Fibroblast of peridontal ligament (primary cell): ENCODE results near the gene C1GALT1C1L.
"Not testable (repeated sequence)": the region's sequence is repeated elsewhere in the genome, so short reads cannot be mapped to it uniquely, and the experiment has no call there.

Experiments used
- DNase-seq: peaks from one replicate; pipeline ENCODE4 v3.0.0-alpha.2; 2010; ENCODE audit errors: extremely low read depth

C1GALT1C1L gene

DNA sequence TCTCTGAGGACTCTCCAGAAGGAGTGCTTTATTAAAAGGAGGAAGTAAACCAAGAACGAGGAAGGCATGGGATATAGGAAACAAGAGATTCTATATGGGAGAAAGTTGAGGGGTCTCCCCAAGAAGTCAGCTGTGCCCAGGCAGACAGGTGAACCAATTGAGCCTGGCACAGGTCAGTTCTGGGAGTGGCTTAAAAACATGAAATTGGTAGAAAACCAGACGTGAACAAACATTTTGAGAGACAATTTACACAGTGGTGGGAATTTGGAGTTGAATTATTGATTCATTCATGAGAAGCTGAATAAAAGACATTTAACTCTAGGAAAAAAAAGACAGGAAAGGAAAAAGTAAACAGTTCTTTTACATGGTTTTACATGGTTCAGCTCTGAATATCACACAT is 22.7 kb downstream of the C1GALT1C1L start:
- DNase-seq, result no peak

DNA sequence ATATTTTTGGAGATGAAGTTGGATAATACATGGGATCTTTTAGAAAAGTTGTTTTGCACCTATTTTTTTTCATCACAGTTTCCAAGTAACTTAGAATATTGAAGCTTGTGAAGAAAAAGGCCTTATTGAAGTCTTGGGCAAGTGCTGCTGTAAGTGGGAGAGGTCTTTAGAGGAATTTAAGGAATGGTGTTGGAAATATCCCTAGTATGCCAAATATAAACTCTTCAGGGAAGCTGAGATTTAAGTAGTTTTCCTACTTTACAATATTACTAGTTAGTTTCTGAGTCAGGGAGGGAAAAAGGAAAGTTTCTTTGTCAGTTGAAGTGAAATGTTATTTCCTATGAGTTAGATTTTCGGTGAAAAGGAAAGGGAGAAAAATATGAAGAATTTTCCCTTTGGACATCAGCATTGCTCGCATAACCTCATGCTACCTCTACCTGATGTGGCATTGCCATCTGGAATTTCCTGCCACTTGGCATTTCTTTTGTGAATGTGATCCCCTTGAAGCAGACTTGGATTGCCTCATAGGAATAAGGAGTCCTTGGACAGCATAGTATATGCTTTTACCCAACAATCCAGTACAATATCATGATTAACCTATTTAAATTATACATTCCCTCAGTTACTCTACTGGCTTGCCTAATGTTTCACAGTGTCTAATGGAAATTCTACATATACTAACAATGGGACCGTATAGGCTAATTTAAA is 27.1 kb downstream of the C1GALT1C1L start:
- peak; percentile 30 for DNase-seq

DNA sequence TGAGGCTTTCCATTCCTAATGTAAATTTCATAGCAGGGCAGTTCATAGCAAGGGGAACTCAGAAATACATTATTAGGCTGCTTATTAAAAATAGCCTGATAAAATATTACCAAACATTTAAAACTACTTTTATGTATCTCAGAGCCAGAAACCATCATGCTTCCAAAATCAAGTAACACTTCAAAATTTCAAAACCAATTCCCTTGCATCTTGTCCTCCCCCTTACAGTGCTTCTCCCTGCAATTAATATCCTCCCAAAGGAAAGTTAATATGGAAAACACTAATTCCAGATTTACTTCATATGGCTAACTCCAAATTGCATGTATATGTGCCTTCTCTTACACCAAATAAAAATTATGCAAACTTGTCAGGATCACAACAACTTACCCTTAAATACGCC is 32.5 kb downstream of the C1GALT1C1L start:
- no peak for DNase-seq

DNA sequence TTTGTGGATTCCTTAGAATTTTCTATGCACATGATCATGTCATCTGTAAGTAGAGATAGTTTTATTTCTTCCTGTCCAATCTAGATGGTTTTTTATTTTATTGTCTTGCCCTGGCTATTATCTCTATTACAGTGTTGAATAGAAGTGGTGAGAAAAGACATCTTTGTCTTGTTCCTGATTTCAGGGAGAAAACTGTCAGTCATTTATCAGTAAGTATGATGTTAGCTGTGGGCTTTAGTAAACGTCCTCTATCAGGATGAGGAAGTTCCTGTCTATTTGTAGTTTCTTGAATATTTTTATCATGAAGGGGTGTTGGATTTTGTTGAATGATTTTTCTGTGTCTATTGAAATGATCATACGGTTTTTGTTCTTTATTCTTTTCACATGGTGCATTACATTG is 33.9 kb downstream of the C1GALT1C1L start:
- no peak for DNase-seq

DNA sequence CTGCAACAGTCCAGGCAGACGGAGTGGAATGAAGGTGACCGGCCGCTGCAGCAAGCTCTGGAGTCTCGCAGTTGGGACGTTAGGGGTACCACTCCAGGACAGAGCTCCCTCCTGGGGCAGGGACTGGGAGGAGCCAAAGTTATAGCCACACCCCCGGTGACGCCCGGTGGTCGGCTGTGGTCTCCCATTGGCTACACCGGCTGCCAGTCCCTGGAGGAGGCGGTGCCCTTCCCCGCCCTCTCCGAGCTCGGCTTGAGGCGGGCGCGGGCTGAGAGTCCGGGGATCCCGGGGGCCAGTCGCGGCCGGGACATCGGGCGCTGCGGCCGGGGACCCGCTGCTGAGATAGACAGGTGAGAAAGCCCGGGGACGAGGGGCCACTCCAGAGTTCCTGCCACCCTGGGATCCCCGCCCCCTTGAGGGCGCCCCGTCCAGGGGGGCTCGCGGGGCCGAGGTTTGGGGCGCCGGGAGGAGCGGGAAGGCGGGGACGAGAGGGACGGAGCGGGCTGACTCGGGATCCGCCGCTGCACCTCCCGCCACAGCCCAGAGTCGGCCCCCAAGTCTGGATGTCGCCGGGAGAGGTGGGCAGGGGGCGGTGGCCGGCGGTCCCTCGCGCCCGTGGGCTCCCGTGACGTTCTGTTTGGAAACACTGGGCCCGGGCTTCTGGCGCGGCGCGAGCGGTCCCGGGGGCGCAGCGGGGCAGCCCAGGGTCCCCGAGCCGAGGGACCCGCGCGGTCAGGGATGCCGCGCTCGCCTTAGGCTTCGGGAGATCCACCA is 39.0 kb downstream of the C1GALT1C1L start, which contains the start of gene PLEKHH2:
TSS of gene PLEKHH2 (plus strand) at position 231 of the 774 bp plus-strand sequence. CDS start 7,414 bp downstream, outside the sequence.
- peak; percentile 71 for DNase-seq

DNA sequence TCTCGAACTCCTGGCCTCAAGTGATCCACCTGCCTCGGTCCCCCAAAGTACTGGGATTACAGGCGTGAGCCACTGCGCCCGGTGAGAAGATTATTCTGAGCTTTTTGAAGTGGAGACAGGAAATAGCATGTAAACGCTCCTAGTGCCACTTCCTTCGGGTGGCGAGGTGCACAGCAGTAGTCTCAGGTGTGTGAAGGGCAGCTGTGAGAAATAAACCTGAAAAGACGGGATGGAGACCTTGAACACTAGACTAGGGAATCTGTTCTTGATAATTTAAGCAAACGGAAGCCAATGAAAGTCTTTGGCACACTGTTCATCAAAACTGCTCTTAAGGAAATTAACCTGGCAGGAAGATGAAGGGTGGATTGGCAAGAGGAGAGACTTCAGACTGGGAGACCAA is 39.6 kb downstream of the C1GALT1C1L start:
- DNase-seq, result no peak

DNA sequence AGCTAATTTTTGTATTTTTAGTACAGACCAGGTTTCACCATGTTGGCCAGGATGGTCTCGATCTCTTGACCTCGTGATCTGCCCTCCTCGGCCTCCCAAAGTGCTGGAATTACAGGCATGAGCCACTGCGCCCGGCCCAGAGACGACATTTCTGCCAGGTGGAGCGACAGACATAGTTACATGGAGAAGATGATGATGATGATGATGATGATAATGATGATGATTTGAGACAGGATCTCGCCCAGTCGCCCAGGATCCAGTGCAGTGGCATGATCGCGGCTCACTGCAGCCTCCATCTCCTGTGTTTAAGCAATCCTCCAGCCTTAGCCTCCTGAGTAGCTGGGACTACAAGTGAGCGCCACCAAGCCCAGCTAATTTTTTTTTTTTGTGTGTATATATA is 40.1 kb downstream of the C1GALT1C1L start:
- DNase-seq, result not testable (repeated sequence)

DNA sequence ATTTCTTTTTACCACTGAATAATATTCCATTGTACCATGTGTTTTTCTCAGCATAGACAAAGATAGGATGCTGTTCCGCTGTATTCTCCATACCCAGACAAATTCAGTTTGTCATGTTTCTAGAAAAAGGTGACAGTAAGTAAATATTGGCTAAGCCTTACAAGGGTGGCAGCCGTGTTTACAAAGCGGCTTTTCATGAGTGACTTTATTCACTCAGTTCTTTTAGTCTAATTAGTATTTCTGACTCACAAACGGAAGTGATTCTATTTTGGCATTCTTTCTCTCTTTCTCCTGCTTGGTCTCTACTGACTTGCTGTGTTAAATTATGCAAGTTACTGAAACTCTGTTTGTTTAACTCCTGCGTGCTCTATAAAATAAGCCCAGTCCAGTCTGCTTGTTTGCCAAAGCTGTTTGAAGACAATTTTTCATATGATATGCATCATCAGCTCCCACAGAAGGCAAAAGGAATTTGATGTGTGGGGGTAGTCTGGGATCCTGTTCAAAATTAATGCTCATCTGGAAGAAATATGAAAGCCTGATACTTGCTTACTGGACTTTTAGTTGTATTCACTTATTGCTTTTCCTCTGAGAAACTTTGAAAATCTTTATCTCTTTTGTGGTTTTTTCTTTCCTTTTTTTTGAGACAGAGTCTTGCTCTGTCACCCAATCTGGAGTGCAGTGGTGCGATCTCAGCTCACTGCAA is 41.5 kb downstream of the C1GALT1C1L start:
- DNase-seq, result peak; percentile 89

DNA sequence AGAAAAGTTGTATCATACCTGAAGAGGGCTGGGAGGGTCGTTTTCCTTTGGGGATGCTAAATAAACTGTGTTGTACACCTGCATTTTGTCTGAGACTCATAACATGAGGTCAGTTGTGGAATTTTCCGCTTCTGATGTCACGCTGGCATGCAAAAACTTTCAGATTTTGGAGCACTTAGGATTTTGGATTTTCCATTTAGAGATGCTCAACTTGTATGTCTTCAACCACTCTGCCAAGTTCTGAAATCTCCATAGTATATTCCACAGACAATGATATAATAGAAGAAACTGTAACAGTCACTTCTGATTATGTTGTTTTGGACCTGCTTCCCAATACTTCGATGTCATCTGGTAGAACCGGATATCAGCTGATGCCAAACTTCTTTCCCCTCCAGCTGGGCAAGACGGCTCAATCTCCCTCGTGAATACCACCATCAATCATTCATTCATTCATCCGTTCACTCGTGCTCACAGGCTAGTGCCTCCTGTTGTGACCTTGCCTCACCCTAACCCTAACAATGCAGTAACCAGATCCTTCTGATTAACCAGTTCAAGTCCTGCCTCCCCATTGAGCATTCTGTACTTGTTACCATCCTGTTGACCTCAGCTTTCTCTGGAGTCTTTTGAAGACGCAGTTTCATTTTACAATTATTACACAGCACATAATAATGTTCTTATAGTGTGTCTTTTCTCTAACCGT is 44.5 kb downstream of the C1GALT1C1L start:
- DNase-seq, result no peak
